Right lobe of liver (tissue), 6 donors: Measurements from ENCODE around the gene JDP2. TPM values are rescaled to one million over a fixed set of nuclear protein-coding genes. Genes with fewer than 3 reads are reported as not detected.

ENCODE experiments used
- ATAC-seq, 4 donors: fragments of 200-7000 bp; cut with Tn5 transposase; one replicate each; pipeline ENCODE4 v1.9.1; 2020; ENCODE audit warnings: mild to moderate bottlenecking in 4 of 4, moderate library complexity in 4 of 4
- DNase-seq, 3 donors: peaks; one replicate each; pipeline ENCODE4 v3.0.0-alpha.2; 2020
- H3K27ac ChIP-seq, 3 donors: fragments of 200-600 bp; one replicate each; pipeline ENCODE4 v1.8.0; 2022
- H3K27me3 ChIP-seq, 2 donors: fragments of 200-600 bp; one replicate each; pipeline ENCODE4 v1.8.0; 2022
- H3K36me3 ChIP-seq, 4 donors: fragments of 200-600 bp; sonication (generic) in 1 of 4; one replicate each; pipeline versions ENCODE4 v1.5.1 to v1.8.0; 2017 to 2022; ENCODE audit warnings: control low read depth in 1 of 4
- H3K4me1 ChIP-seq, 4 donors: fragments of 200-600 bp; sonication (generic) in 1 of 4; one replicate each; pipeline versions ENCODE4 v1.5.1 to v1.8.0; 2017 to 2022; ENCODE audit warnings: control low read depth in 1 of 4
- H3K4me3 ChIP-seq, 3 donors: fragments of 200-600 bp; one replicate each; pipeline ENCODE4 v1.8.0; 2022
- H3K9me3 ChIP-seq, 4 donors: fragments of 200-600 bp; sonication (generic) in 1 of 4; one replicate each; pipeline versions ENCODE4 v1.5.1 to v1.8.0; 2017 to 2022; ENCODE audit warnings: control low read depth in 1 of 4
- CTCF ChIP-seq, 4 donors: fragments of 200-600 bp in 3 of 4; fragments of 450-650 bp in 1 of 4; IDR thresholded peaks; one replicate each; pipeline versions ENCODE4 v1.5.1 to v1.8.0; 2016 to 2022; ENCODE audit warnings: antibody characterized with exemption in 4 of 4, mild to moderate bottlenecking in 2 of 4
- POLR2A ChIP-seq: fragments of 450-650 bp; IDR thresholded peaks from one replicate; pipeline ENCODE4 v1.6.1; 2017; ENCODE audit warnings: antibody characterized with exemption, mild to moderate bottlenecking
- WGBS: methylation state at CpG from one replicate; pipeline ENCODE4 v1.1.6; 2018; ENCODE audit warnings: low coverage, low lambda C conversion rate; ENCODE audit not compliant: insufficient coverage; ENCODE audit errors: missing lambda C conversion rate; 5-methylcytosine and 5-hydroxymethylcytosine counted together
- intact Hi-C, 2 donors: fragments of 100-400 bp; cut with DNase I; formaldehyde crosslinking; loops; one replicate each; pipeline versions ENCODE4 v1.11.2 to v1.14.1; 2022
- total RNA-seq, 6 experiments: library from RNA; depleted of rRNA in 2 of 6; stranded (reverse); fragments of >200 nt in 2 of 6; fragmentation: NEBNext Ultra II Directional in 3 of 6; extraction: Animal tissue kit (Norgen Biotek cat#: 25700) in 3 of 6; gene quantifications; one replicate each; pipeline versions ENCODE4 v1.1.0 to v1.2.4, GENCODE V29; 2016 to 2023
- donor health status: DM: no; HTN: yes; CAD: no.
- donor health status: DM: no; HTN: no; CAD: no.
- donor health status: DM: no; HTN: no; CAD: no.
- donor health status: DM: no; HTN: yes; CAD: no.
- donor health status: DM: no; HTN: yes; CAD: no.

JDP2 gene
- total RNA-seq, 6 experiments from 2014 or later = 8.3 to 22.0 (median 11.8) TPM

DNA sequence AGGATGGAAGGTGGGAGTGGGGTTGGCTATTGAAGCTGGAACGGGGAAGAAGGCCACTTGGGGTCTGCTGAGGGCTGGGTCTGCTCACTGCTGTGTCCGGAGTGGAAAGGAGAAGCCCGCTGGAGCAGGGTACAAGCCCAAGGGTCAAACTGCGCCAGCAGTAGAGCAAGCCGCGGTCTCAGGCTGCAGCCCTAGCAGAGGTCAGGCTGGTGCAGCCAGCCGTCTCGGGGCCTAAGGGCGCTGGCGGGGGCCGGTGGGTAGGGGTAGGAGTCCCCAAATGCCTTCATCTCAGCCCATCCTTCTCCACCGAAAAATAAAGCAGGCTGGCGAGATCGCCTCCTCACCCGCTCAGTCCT is 718 bp upstream of the JDP2 start:
- intact Hi-C loops = no loop called here
- ATAC-seq = peak; percentile 40 to 57 (median 54)

DNA sequence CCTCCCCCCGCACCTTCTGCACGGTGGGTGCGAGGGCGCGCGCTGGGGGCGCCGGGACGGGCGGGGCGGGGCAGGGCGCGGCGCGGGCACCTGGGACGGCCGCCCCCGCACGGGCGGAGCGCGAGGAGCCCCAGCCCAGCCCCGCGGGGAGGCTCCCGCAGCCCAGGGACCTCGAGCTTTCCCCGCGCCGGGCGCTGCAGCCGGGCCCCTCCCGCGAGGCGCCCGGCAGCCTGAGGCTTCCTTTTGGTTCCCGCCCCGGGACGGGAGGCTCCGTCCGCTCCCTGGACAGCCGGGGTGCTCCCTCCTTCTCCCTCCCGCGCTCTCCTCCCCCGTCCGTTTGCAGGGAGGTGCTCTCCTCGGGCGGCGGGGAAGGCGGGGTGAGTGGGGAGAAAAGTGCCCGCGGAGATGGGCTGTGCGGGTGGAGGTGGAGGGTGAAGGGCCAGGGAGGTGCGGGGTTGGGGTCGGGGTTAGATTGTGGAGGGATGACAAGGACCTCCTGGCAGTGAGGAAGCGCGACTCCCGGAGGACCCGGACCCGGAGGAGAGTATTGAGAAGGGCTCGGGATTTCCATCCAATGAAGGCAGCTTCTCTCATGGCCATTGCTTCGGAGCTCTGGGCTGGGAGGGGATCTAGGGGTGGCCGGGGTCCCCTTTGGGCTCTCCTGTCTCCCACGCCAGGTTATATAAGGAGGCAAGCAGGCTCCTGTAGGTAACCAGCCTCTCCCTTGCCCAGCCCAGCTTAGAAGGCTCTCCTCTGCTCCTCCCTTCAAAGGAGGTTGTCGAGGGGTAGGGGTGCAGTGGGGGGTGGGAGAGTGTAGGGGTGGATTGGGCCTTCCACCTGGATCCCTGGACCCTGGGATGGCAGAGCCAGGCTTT is 645 bp downstream of the JDP2 start:
- 6% methylated on average over 7 of the region's 64 CpGs for WGBS
- H3K36me3 ChIP-seq = peaks cover 0 to 5% (median 0%) of the 10 kb centered on the region in 4 donors
- peaks cover 0 to 3% (median 0%) of the 10 kb centered on the region in 4 donors for H3K9me3 ChIP-seq
- TF ChIP-seq POLR2A (no peak), CTCF (IDR thresholded peaks at IDR 0.05) (no peak)
- DNase-seq (peak; percentile 51 to 68 (median 67)), ATAC-seq (peak; percentile 12 to 33 (median 14))
- peak overlapping the region; percentile 39 to 80 (median 45) for H3K27ac ChIP-seq
- intact Hi-C loops = no loop called here
- peak overlapping the region; percentile 68 to 77 (median 70) for H3K4me3 ChIP-seq
- H3K4me1 ChIP-seq = peaks cover 0 to 27% (median 9%) of the 10 kb centered on the region in 4 donors
- no peaks in the 10 kb centered on the region for H3K27me3 ChIP-seq

More for the DNA sequence above, 718 bp upstream of the JDP2 start:
- Histone ChIP-seq H3K4me3 (peak overlapping the region; percentile 68 to 81 (median 70)), H3K4me1 (peaks cover 0 to 27% (median 9%) of the 10 kb centered on the region in 4 donors), H3K9me3 (peaks cover 0 to 3% (median 0%) of the 10 kb centered on the region in 4 donors), H3K27me3 (no peaks in the 10 kb centered on the region), H3K36me3 (no peaks in the 10 kb centered on the region), H3K27ac (peak overlapping the region; percentile 72 to 80 (median 79))
- peak; percentile 47 to 67 (median 63) for DNase-seq
- 5% methylated on average over 4 of the region's 15 CpGs for WGBS
- no peak for TF ChIP-seq POLR2A
- TF ChIP-seq CTCF (IDR thresholded peaks at IDR 0.05) = no peak

GRCh38 chr14:75429562-75429961 is 1.7 kb downstream of the JDP2 start:
- peaks cover 0 to 27% (median 9%) of the 10 kb centered on the region in 4 donors for H3K4me1 ChIP-seq
- DNase-seq (no peak), ATAC-seq (no peak)
- peaks cover 0 to 2% (median 0%) of the 10 kb centered on the region in 4 donors for H3K9me3 ChIP-seq
- no peaks in the 10 kb centered on the region for H3K27me3 ChIP-seq
- peaks cover 0 to 5% (median 2%) of the 10 kb centered on the region in 4 donors for H3K36me3 ChIP-seq
- no CpG with 5 or more reads among the region's 1 CpG for WGBS
- H3K4me3 ChIP-seq = peak overlapping the region in 2 of 3 donors; percentile 3 to 68
- intact Hi-C loops = no loop called here
- TF ChIP-seq CTCF (IDR thresholded peaks at IDR 0.05) = no peak
- no peak for TF ChIP-seq POLR2A
- H3K27ac ChIP-seq = peak overlapping the region in 1 of 3 donors; percentile 80

DNA sequence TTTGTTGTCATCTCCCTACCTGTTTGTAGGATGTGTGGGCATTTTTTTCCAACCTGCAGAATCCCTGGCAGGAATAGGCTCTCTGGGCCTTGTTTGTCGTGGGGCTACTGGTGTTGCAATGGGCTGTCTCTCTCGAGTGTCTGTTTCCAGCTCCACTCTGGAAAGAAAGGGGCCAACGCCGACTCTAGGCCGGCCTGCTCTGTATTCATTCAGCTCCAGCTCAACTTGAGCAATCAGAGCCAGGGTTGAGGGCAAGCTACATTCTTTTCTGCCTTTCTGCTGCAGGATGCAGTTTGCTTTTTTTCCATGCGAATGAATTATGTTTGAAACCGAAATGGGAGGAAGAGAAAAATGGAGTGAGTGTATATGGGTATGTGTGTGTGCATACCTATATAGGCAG is 2.3 kb downstream of the JDP2 start:
- Histone ChIP-seq H3K27me3 (no peaks in the 10 kb centered on the region), H3K9me3 (no peaks in the 10 kb centered on the region), H3K27ac (peak overlapping the region in 1 of 3 donors; percentile 80), H3K4me3 (peak overlapping the region in 1 of 3 donors; percentile 3), H3K4me1 (peaks cover 0 to 27% (median 9%) of the 10 kb centered on the region in 4 donors), H3K36me3 (peaks cover 0 to 11% (median 2%) of the 10 kb centered on the region in 4 donors)
- TF ChIP-seq POLR2A (no peak), CTCF (IDR thresholded peaks at IDR 0.05) (peak in 1 of 4 donors; percentile 5)
- WGBS = 37% methylated on average over 6 of the region's 7 CpGs
- peak; percentile 9 to 38 (median 12) for ATAC-seq
- peak in 1 of 3 donors; percentile 68 for DNase-seq
- intact Hi-C loops = no loop called here
